ENCODE data around the gene SNAP47. TPM values are rescaled to one million over a fixed set of nuclear protein-coding genes. Genes with fewer than 3 reads are reported as not detected.

The SNAP47 gene
- total RNA-seq, 2 donors from 2014 or later = 37.9 to 38.5 TPM

DNA sequence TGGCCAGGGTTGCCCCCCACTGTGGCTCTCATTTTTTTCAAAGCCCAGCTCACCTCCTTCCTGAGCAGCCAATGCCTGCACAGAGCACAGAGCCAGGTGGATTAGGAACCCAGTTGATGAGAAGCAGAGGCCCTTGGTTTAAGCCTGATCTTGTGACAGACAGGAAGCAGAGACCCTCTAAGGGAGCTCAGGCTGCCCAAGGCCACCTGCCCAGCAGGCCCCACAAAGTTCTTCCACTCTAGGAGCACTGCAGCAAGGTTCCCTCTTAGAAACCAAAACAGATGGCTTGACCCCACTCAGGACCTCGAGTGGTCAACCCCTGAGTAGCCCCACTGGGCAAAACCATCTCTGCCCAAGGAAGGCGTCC, 54.8 kb downstream of the SNAP47 start:
- DNase-seq (no peak), ATAC-seq (no peak)
- intact Hi-C loops (cut with DNase I) = no loop called here

DNA sequence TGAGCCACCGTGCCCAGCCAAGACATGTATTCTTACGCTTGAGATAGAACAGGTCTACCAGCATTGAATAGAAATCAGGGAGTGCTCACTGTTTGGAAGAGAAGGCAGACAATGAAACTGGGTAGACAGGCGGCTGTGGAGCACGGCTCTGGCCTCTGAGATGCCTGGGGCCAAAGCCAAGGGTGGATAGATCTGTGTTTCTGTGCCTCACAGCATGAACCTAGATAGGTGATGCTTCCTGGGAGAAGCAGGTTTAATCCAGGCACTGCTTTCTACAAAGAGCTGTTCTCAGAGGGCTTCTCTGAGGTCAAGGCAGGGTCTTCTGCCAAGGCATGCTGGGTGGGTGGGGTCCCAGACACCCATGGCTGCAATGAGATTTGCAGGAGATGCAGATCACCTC, 55.6 kb downstream of the SNAP47 start:
- intact Hi-C loops (cut with DNase I) = no loop called here
- ATAC-seq (no peak), DNase-seq (no peak)

GRCh38 chr1:227791425-227792143, 56.3 kb downstream of the SNAP47 start:
- DNase-seq = no peak
- intact Hi-C loops (cut with DNase I) = no loop called here
- no peak for ATAC-seq

GRCh38 chr1:227792216-227793078, 57.2 kb downstream of the SNAP47 start:
- intact Hi-C loops (cut with DNase I) = no loop called here
- DNase-seq (no peak), ATAC-seq (no peak)

GRCh38 chr1:227793079-227793947, 58.1 kb downstream of the SNAP47 start:
- DNase-seq = no peak
- intact Hi-C loops (cut with DNase I) = no loop called here
- ATAC-seq = no peak

GRCh38 chr1:227793948-227794816, 58.9 kb downstream of the SNAP47 start:
- intact Hi-C loops (cut with DNase I) = no loop called here
- ATAC-seq (peak; percentile 72 to 84), DNase-seq (peak; percentile 74)

DNA sequence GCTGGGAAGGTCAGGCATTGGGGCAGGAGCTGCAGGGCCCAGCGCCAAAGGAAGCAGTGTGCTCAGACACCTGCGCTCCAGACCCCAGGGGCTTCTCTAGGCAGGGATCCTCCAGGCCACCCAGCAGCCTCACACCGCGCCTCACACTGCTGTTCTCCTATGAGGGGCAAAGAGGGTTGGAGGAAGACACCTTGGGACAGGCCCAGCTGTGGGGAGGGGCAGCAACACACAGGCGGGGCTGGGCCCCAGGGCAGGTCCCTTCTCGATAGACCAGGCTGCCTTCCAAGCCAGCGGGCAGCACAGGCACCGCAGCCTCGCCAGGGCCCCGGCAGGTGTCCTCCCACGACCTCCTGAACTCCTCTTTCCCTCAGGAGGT, 59.6 kb downstream of the SNAP47 start:
- ATAC-seq (peak in 1 of 2 donors; percentile 4), DNase-seq (no peak)
- intact Hi-C loops (cut with DNase I) = no loop called here

GRCh38 chr1:227795732-227796131, 60.5 kb downstream of the SNAP47 start:
- intact Hi-C loops (cut with DNase I) = no loop called here
- no peak for ATAC-seq
- no peak for DNase-seq

- intact Hi-C loops (cut with DNase I) = no loop called here
- DNase-seq (no peak), ATAC-seq (no peak)
Observed at GRCh38 chr1:227796359-227796915, 61.2 kb downstream of the SNAP47 start.

- DNase-seq = no peak
- intact Hi-C loops (cut with DNase I) = no loop called here
- no peak for ATAC-seq
Observed at GRCh38 chr1:227797144-227797543, 61.9 kb downstream of the SNAP47 start.

DNA sequence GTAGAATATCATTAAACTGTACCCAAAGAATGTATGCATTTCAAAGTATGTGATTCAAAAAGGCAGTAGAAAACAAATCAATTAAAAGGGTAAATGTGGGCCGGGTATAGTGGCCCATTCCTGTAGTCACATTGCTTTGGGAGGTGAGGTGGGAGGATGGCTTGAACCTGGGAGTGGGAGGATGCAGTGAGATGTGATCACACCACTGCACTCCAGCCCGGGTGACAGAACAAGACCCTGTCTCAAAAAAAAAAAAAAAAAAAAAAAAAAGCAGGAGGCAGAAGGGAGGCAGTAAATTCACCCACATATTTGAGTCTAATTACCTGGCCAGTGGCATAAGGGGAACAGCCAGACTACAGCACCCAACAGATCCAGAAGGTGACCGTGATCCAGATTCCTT, 62.4 kb downstream of the SNAP47 start:
- DNase-seq = no peak
- intact Hi-C loops (cut with DNase I) = no loop called here
- ATAC-seq = no peak

DNA sequence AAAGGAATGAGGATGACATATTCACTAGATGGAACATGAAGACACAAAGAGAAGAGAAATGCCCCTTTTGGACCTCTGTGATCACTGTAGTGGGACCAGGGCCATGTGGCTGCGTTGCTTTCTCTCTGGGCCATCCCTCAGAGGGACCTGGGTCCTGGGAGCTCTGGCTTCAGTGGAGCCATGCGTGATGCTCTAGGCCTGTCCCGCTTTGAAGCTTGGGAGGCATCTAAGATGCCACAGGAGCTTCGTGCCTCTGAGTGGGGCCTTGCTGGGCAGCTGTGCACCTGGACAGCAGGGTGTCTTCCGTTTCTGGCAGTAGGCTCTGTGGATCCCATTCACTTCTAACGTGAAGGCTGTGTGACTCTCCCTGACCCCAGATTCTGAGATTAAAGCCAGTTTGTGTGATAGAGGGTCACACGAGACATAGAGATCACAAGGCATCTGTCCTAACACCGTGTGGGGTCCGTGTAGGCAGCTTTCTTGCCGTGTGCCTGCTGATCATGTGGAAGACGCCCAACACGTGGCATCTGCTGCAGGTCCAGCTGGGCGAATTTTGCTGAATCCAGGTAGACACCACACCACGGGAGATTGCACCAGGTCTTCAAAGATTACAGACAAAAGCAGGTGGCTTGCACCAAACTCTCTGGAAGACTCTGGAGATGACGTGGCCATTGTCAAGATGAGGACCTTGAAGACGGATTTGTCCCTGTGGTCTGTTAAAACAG, 63.0 kb downstream of the SNAP47 start:
- no peak for ATAC-seq
- DNase-seq = no peak
- intact Hi-C loops (cut with DNase I) = no loop called here

- intact Hi-C loops (cut with DNase I) = no loop called here
- no peak for ATAC-seq
- DNase-seq = no peak
Observed at GRCh38 chr1:227799756-227800155, 64.5 kb downstream of the SNAP47 start.

- intact Hi-C loops (cut with DNase I) = no loop called here
- ATAC-seq = no peak
- DNase-seq = no peak
Observed at GRCh38 chr1:227803933-227804332, 68.7 kb downstream of the SNAP47 start.

GRCh38 chr1:227805606-227806197, 70.5 kb downstream of the SNAP47 start:
- intact Hi-C loops (cut with DNase I) = no loop called here
- DNase-seq = no peak
- ATAC-seq = peak in 1 of 2 donors; percentile 98

- intact Hi-C loops (cut with DNase I) = no loop called here
- DNase-seq (no peak), ATAC-seq (no peak)
Observed at GRCh38 chr1:227808566-227808965, 73.3 kb downstream of the SNAP47 start.

GRCh38 chr1:227809026-227809425, 73.8 kb downstream of the SNAP47 start:
- ATAC-seq (no peak), DNase-seq (no peak)
- intact Hi-C loops (cut with DNase I) = no loop called here

DNA sequence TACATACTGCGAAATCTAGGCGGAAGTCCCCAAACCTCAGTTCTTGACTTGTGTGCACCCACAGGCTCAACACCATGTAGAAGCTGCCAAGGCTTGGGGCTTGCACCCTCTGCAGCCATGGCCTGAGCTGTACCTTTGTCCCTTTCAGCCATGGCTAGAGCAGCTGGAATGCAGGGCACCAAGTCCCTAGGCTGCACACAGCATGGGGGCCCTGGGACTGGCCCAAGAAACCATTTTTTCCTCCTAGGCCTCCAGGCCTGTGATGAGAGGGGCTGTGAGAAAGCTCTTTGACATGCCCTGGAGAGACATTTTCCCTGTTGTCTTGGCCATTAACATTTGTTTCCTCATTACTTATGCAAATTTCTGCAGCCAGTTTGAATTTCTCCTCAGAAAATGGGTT, 78.7 kb downstream of the SNAP47 start:
- intact Hi-C loops (cut with DNase I) = no loop called here
- DNase-seq (no peak), ATAC-seq (no peak)

All from left cardiac atrium (tissue), 4 donors.